GM18520 (cell line): Measurements from ENCODE around the gene HIGD1C.
"Not testable (repeated sequence)": the region's sequence is repeated elsewhere in the genome, so short reads cannot be mapped to it uniquely, and the experiment has no call there.

ENCODE experiments used
- ATAC-seq: cut with Tn5 transposase; IDR thresholded peaks from one replicate; pipeline ENCODE4 v1.9.1; 2021; ENCODE audit not compliant: unreplicated experiment

The HIGD1C gene

DNA sequence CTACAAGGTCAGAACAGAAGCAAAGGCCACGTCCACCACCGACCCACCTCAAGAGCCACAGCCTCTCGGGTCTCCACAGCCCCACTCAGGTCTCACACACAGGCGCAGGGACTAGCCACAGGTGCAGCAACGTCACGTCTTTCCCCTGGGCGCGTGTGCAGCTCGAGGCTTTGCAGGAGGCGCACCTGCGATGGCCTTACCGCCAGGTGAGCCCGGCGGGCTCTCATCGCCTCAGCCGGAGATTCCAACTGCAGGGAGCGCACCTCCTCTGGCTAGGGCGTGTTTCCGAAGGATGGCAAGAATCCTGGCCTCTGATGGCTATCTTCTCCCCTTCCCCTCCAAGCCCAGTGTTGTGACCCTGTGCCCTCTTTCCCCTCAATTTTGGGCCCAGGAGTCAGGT lies at the start of gene HIGD1C:
Gene HIGD1C, plus strand, starts transcription at position 35 of the 400 bp plus-strand sequence. CDS start 1,455 bp downstream, outside the sequence.
- ATAC-seq, result no peak

DNA sequence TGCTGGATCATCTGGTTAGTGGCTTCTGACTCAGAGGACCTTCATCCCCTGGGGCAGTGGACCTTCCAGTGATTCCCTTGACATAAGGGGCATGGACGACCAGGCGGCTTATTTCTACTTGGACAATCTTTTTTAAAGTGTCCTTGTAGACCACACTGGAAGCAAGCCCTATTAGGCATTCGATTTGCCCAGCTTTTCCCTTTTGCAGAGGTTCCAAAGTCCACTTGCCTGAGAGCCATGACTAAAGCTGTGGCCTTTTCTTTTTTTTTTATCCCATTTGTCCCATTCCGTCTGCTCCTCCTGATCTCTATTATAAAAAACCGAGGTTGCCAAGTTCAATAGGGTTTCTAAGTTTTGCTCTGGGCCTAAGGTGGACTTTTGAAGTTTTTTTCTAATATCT lies 43.9 kb upstream of the HIGD1C start:
- not testable (repeated sequence) for ATAC-seq

DNA sequence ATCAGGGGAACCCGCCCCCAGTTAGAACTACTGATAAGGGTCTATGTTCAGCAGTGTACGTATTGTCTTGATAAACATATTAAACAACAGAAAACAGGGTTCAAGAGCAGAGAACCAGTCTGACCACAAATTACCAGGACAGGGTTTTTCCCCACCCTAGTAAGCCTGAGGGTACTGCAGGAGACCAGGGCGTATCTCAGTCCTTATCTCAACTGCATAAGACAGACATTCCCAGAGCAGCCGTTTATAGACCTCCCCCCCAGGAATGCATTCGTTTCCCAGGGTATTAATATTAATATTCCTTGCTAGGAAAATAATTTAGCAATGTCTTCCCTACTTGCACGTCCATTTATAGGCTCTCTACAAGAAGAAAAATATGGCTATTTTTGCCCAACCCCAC lies 40.0 kb upstream of the HIGD1C start:
- ATAC-seq, result not testable (repeated sequence)

DNA sequence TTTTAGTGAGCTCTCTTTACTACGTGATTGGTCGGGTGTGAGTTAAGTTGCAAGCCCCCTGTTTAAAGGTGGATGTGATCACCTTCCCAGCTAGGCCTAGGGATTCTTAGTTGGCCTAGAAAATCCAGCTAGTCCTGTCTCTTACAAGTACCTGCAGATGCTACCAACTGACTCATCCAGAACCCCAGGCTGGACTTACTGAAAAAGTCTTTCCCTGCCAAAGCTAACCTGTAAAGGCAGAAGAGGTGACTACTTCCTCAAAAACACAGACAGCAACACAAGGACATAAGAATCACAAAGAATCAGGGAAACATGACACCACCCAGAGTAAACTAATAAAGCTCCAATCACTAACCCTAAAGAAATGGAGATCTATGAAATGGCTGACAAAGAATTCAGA lies 39.1 kb upstream of the HIGD1C start:
- ATAC-seq, result no peak

DNA sequence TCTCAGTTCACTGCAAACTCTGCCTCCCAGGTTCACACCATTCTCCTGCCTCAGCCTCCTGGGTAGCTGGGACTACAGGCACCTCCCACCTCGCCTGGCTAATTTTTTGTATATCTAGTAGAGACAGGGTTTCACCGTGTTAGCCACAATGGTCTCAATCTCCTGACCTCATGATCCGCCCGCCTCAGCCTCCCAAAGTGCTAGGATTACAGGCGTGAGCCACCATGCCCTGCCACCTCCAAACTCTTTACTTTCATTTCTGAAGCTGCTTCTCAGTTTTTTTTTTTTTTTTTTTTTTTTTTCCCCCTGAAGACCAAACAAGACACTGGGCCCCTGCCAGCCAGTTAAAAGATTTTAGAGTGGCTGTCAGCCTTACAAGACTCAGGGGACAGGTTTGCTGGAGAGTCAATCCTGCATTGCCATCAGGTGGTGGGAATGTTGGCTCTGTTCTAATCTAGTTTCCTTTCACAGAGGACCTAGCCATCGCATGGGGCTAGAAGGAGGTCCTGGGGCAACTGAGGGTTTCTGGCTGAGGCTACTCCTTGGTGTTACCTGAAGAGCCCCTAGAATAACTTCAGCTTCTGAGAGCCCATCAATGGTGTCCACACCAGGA lies 37.4 kb upstream of the HIGD1C start:
- no peak for ATAC-seq

DNA sequence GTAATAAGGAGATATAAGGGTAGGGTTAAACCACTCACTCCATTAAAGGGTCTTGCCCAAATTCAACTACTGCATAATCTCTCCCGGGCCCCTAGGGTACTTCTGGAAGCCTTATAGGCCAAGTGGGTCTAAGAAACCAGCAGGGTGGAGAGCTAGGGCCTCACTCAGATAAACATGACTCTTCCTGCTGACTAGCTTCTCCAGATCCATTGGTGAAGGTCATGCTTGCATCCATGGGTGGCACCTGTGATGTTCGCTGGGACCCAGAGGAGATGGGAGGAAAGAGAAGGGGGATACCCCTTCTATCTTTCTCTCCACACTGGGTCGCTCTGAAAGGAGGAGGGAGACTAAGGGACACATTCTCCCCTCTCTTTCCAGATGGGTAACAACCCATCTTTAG lies 36.1 kb upstream of the HIGD1C start:
- no peak for ATAC-seq

DNA sequence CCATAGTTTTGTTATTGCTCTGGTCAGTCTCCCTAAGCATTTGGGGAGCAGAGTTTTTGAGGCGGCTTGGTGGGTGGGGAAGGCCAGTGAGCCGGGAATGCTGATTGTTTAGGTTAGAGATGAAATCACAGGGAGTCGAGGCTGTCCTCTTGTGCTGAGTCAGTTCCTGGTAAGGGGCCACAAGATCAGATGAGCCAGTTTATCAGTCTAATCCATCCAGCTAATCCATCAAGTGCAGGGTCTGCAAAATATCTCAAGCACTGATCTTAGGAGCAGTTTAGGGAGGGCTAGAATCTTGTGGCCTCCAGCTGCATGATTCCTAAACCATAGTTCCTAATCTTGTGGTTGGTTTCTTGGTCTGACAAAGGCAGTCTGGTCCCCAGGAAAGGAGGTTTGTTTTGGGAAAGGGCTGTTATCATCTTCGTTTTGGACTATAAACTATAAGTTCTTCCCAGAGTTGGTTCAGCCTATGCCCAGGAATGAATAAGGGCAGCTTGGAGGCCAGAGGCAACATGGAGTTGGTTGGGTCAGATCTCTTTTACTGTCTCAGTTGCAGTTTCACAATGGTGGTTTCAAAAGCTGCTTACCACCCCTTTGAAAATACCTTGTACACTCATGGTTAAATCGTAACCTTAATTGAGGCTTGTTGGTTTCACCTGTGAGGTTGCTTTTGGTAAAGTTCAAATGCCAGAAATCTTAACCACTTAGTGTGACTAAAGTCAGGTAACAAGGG lies 33.6 kb upstream of the HIGD1C start:
- no peak for ATAC-seq

DNA sequence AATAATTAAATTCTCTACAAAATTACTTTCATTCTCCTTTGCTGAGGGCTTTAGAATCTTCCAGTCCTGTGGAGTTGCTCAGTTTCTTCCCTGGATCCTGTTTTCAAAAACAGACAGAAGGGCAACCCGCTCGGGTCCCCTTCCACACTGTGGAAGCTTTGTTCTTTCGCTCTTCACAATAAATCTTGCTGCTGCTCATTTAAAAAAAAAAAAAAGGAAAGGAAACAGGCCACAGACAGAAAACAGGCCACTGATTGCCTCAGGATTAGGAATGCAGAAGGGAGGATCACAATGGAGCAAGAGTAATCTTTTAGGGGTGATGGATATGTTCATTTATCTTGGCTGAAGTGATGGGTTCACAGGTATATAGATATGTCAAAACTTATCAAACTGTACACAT lies 29.5 kb upstream of the HIGD1C start:
- ATAC-seq, result no peak

DNA sequence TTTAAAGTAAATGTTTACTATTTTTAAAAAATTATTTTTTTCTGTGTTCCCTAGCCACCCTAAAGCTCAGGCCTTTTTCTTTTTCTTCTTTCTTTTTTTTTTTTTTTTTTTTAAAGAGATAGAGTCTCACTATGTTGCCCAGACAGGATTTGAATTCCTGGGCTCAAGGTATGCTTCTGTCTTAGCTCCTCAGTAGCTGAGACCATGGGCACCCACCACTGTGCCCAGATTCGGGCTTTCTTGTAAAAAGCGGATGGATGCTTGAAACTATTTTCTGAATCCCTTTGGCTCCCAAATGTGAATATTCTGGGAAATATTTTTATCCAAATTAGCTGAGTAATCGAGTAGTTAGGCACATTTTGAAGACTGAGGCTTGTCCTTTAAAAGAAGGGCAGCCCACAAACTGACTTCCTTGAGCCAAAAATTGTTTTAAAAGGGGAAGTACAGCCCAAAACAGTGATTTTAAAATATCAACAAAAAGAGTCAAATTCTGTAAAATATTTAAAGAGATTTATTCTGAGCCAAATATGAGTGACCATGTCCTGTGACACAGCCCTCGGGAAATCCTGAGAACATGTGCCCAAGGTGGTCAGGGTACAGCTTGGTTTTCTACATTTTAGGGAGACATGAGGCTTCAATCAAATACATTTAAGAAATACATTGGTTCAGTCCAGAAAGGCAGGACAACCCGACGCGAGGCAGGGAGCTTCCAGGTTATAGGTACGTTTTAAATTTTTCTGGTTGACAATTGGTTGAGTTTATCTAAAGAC lies 28.8 kb upstream of the HIGD1C start:
- no peak for ATAC-seq

DNA sequence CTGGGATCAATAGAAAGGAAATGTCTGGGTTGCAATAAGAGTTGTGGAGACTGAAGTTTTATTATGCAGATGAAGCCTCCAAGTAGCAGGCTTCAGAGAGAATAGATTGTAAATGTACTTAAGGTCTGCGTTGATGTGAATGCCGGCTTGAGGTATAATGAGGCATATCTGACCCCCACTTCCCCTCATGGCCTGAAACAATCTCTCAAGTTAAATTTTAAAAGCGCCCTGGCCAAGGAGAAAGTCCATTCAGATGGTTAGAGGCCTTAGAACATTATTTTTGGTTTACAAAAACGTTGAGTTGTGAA lies 28.3 kb upstream of the HIGD1C start:
- ATAC-seq, result no peak

DNA sequence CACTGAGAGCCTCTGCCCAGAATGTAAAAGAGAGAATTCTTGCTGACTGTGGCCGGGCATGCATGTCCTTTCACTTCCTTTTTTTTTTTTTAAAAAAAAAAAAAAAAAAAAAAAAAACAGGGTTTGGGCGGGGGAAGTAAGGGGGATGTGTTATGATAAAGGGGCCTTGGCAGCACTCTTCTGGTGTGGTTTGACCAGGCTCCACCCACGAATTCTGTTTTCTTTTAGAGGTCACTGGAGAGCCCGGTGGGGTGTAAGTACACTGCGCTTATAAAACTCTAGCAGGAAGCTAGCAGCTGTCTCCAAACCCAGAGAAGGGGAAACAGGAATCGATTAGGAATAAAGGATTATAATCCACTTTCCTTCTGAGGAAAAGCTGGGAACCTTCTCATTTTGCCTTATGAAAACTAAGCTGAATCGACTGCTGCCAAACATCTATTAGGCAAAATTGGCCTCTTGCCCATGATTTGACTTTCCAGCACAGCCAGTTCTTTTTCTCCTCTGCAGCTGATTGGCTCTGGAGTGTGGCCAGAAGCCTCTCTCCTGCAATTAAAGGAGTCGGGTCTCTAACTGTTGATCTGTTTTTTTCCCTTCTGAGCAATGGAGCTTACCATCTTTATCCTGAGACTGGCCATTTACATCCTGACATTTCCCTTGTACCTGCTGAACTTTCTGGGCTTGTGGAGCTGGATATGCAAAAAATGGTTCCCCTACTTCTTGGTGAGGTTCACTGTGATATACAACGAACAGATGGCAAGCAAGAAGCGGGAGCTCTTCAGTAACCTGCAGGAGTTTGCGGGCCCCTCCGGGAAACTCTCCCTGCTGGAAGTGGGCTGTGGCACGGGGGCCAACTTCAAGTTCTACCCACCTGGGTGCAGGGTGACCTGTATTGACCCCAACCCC lies 27.7 kb upstream of the HIGD1C start:
- ATAC-seq, result peak; percentile 64

DNA sequence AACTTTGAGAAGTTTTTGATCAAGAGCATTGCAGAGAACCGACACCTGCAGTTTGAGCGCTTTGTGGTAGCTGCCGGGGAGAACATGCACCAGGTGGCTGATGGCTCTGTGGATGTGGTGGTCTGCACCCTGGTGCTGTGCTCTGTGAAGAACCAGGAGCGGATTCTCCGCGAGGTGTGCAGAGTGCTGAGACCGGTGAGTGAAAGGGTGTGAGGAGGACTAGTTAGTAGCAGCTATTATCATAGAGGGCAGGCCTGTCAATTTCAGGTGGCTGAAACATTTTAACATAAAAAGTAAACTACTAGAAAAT lies 27.0 kb upstream of the HIGD1C start:
- no peak for ATAC-seq

DNA sequence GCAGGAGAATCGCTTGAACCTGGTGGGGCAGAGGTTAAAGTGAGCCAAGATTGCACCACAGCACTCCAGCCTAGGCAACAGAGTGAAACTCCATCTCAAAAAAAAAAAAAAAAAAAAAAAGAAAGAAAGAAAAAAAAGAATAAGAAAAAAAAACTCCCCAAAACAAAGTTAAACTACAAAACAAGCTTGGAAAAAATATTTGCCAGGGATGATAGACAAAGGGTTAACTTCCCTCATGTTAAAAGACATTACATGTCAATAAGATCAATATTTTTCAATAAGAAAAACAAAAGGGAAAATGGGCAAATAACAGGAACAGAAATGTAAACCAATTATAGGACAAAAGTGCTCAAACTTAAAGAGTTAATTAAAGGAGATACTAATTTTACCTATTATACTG lies 26.4 kb upstream of the HIGD1C start:
- ATAC-seq, result no peak

DNA sequence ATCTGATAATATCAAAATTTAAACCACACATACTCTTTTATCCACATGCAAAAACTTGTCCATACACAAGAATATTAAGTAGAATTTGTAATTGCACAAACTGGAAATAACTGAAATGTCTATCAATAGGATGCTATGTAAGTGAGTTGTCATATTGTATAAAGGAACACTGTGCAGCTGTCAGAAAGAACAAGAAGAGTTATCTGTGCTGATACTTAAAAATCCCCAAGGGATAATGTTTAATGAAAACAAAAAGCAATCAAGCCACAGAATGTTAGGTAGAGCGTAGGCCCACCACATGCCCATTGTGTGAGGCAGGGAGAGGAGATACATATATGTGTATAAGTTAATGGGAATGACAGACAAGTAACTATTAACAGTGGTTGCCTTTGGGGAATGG lies 25.9 kb upstream of the HIGD1C start:
- ATAC-seq, result no peak

DNA sequence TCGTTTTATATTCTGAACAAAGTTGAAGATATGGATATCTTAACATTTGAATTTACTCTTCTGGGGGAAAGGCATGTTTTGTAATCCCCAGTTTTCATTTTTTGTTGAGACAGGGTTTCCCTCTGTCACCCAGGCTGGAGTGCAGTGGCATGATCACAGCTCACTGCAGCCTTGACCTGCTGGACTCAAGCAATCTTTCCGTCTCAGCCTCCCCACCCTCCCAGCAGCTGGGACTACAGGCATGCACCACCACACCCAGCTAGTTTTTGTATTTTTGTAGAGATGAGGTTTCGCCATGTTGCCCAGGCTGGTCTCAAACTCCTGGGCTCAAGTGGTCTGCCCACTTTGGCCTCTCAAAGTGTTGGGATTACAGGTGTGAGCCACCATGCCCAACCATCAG lies 25.4 kb upstream of the HIGD1C start:
- ATAC-seq, result not testable (repeated sequence)

DNA sequence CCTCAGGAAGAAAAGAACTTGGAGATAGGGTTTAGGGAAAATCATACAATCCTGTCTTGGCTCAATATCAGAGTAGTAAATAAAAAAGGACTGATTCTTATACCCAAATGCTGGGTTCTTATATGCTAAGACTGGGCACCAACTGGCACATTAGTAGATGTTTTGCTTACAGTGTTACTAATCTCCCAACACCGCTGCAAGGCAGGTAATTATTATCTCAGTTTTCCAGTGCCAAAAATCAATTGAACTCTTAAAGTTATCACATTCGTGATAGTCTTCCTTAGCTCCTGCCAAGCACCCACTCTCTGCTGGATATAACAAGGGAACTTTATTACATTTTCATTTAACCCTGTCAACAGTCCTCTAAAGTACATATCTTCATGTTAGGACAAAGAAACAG lies 25.0 kb upstream of the HIGD1C start:
- ATAC-seq, result no peak

DNA sequence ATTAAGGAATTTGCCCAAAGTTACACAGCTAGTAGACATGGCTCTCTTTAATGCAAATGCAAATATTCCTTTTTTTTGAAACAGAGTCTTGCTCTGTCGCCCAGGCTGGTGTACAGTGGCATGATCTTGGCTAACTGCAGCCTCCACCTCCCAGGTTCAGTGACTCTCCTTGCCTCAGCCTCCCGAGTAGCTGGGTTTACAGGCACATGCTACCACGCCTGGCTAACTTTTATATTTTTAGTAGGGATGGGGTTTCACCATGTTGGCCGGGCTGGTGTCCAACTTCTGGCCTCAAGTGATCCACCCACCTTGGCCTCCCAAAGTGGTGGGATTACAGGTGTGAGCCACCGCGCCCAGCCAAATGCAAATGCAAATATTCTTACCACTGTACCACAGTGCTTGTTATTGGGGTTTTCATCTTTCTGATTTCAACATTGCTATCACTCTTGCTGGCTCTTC lies 24.5 kb upstream of the HIGD1C start:
- ATAC-seq, result no peak

DNA sequence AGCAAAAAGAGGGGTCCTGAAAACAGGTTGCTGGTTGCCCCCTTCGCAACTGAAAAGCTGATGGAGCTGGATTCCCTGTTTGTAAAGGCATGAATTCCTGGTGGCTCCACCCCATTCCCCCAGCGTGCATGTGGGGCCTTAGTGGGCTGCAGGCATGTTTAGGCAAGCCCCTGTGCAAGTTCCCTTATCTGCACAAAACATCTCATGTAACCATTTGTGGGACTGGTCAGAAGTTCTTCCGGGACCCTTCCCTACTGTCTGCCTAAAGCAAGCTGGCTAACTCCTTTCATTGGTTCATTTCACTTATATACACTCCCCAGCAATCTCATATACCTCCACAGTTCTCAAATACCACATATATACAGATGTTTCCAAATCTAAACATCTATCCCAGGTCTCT lies 24.0 kb upstream of the HIGD1C start:
- no peak for ATAC-seq

DNA sequence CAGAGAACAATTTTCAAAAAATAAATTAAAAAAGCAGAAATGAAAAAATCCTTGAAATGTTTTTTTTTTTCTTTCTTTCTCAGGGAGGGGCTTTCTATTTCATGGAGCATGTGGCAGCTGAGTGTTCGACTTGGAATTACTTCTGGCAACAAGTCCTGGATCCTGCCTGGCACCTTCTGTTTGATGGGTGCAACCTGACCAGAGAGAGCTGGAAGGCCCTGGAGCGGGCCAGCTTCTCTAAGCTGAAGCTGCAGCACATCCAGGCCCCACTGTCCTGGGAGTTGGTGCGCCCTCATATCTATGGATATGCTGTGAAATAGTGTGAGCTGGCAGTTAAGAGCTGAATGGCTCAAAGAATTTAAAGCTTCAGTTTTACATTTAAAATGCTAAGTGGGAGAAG lies 22.5 kb upstream of the HIGD1C start:
- no peak for ATAC-seq

DNA sequence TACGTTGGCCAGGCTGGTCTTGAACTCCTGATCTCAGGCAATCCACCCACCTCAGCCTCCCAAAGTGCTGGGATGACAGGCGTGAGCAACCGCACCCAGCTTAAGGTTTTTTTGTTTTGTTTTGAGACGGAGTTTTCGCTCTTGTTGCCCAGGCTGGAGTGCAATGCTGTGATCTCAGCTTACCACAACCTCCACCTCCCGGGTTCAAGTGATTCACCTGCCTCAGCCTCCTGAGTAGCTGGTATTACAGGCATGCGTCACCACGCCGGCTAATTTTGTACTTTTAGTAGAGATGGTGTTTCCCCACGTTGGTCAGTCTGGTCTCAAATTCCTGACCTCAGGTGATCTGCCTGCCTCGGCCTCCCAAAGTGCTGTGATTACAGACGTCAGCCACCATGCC lies 21.9 kb upstream of the HIGD1C start:
- ATAC-seq, result not testable (repeated sequence)

DNA sequence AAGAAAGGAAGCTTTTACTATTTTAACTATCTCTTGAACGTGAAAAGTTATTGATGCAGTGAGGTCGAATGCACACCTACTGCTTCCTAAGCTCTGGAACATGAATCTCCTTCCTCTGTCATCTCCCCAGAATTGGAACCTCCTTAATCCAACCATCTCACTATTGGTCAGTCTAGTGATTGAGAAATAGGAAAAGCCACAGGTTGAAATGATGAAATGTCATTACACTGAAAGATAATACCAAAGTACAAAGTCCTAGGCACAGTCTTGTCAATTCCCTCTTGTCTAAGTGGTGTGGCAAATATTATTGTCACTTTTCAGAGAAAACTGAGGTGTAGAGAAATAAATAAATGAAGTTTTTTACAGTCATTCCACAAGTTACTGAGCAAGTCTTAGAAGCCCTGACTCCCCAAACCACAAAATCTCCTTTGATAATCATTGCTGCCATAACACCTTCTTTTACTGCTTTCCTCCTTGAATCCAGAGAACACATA lies 19.5 kb upstream of the HIGD1C start:
- ATAC-seq, result no peak
